ENCODE measurements around the gene TRAP1.
"Not testable (repeated sequence)": the region's sequence is repeated elsewhere in the genome, so short reads cannot be mapped to it uniquely, and the experiment has no call there.

Gene TRAP1

DNA sequence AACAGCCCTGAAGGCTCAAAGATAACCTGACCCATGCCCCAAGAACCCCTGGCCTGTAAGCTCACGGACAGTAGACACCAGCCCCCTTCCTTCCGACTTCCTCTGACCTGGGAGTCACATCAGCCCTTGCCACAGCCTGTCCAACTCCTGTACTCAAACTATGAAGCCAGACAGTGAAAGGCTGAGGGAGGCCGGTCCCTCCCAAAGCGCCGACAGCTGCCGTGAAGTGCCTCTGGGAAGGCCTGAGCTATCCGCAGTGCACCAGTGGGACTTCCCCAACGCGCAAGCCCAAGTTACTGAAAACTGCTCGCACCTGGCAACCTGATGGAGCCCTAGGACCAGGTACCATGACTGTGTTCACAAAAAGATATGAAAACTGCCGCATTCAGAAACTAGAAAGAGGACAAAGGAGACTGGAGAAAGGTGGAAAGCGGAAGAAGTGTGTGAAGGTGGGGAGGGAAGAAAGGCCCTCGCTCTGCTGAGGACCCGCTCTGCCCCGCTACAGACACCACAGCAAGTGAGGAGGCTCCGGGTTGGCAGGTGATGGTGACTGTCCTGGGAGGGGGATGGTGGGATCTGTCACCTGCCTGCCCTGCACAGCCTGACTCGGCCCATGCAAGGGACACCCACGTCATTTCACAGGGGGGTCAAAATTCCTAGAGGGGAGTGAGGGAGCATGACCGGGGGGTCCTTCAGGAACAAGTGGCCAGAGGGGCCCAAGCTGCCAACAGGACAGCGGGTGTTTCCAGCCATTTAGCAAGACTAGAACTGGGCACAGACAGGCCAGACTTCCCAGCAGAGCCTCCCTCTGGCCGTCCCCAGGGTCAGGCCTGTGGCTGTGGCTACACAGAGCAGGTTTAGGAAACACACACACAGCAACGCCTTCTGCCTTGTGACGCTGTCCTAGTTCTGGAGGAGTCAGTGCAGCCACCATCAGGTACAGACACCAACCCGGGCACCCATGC is 13.1 kb upstream of the TRAP1 start:
- Mint-ChIP-seq H3K27ac (peak overlapping the region; percentile 22), H3K4me3 (no peak overlapping the region), H3K9me3 (no peaks in the 10 kb centered on the region), H3K36me3 (ENCODE audit: low read depth) (peaks cover 50% of the 10 kb centered on the region), H3K4me1 (ENCODE audit: low read depth) (no peaks in the 10 kb centered on the region), H3K27me3 (no peaks in the 10 kb centered on the region)

DNA sequence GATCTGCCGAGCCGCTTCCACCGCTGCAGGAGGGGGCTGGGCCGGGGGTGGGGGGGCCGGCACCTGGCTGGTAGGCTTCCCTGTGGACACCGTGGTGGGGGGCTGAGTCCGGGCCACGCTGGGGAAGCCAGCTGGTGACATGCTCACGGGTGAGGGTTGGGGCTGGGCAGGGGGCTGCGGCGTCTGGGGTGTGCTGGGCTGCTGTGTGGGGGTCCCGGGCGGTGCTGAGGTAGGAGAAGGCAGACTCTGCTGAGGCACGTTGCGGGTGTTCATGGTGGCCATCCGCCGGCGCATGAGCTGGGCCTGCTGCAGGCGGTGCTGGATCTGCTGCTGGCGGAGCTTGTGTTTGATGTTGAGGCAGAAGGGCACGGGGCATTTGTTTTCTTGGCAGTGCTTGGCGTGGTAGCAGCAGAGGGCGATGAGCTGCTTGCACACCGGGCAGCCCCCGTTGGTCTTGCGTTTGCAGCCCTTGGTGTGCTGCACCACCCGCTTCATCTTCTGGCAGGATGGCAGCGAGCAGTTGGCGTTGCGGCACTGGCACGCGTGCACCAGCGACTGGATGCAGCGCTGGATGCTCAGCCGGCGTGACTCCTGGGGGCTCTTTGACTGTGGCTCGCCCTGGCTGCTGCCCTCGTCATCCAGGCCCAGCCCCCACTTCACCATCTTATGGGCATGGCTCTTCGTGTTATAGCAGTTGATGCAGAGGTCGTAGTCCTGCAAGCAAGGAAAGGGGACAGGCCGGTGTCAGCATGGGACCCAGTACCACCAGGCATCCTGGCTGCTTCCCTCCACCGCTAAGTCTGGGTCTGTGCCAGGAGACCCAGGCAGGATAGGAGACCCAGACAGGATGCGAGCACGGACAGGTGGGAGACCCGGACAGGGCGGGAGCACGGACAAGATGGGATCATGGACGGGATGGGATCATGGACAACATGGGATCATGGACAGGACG is 12.1 kb upstream of the TRAP1 start:
- peaks cover 42% of the 10 kb centered on the region for H3K36me3 Mint-ChIP-seq (ENCODE audit: low read depth)
- H3K27me3 Mint-ChIP-seq, result no peaks in the 10 kb centered on the region
- no peak overlapping the region for H3K27ac Mint-ChIP-seq
- no peak overlapping the region for H3K4me3 Mint-ChIP-seq
- no peaks in the 10 kb centered on the region for H3K4me1 Mint-ChIP-seq (ENCODE audit: low read depth)
- H3K9me3 Mint-ChIP-seq, result no peaks in the 10 kb centered on the region

DNA sequence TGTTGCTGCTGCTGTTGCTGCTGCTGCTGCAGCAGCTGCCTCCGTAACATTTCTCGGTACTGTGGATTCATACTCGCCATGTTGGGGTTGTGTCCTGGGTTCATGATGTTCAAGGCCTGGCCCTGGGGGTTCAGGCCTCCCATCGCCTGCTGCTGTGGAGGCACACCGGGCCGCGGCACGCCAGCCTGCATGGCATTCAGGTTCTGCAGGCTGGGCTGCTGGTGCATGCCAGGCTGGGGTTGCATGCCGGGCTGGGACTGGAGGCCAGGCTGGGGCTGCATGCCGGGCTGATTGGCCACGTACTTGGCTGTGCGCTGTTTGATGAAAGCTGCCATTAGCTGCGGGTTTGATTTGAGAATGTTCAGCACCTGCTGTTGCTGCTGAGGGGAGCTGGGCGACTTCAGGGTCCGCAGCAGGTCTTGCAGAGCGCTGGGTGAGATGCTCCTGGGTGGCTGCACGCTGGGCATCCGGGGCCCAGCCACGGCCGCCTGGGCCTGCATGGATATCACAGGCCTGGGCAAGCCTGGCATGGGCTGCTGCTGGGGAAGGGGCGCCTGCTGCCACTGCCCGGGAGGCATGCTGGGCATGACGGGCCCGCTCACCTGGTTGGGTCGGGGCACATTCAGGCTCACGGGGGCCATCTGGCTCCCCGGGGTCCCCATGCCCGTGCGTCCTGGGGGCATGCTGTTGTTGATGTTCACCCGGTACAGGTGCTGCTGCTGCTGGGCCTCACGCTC is 11.3 kb upstream of the TRAP1 start:
- H3K9me3 Mint-ChIP-seq, result no peaks in the 10 kb centered on the region
- H3K4me3 Mint-ChIP-seq, result no peak overlapping the region
- no peaks in the 10 kb centered on the region for H3K27me3 Mint-ChIP-seq
- no peaks in the 10 kb centered on the region for H3K4me1 Mint-ChIP-seq (ENCODE audit: low read depth)
- H3K27ac Mint-ChIP-seq, result no peak overlapping the region
- peaks cover 37% of the 10 kb centered on the region for H3K36me3 Mint-ChIP-seq (ENCODE audit: low read depth)

DNA sequence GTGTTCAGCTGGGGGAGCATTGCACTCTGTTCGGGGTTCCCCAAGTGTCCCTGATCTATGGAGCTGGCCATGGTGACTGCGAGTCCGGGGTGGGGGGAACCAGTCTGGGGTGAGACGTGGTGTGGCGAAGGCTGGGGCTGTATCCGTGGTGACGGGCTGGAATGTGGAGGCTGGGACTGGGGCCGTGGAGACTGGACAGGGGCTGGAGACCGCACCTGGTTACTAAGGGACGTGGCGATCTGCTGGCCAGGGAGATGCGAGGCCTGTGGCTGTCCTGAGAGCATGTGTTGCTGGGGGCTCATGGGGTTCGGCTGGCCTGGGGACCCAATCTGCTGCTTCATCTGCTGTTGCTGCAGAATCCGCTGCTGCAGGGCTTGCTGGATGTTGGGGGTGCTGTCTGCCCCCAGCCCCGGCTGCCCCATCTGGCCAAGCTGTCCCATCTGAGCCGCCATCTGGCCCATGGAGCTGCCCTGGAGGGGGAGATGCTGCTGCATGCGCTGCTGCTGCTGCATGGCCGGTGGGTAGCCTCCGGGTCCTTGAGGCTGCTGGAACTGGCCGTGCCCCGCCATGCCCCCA is 10.6 kb upstream of the TRAP1 start:
- Mint-ChIP-seq H3K4me3 (no peak overlapping the region), H3K27me3 (no peaks in the 10 kb centered on the region), H3K4me1 (ENCODE audit: low read depth) (no peaks in the 10 kb centered on the region), H3K9me3 (no peaks in the 10 kb centered on the region), H3K27ac (no peak overlapping the region), H3K36me3 (ENCODE audit: low read depth) (peaks cover 37% of the 10 kb centered on the region)

DNA sequence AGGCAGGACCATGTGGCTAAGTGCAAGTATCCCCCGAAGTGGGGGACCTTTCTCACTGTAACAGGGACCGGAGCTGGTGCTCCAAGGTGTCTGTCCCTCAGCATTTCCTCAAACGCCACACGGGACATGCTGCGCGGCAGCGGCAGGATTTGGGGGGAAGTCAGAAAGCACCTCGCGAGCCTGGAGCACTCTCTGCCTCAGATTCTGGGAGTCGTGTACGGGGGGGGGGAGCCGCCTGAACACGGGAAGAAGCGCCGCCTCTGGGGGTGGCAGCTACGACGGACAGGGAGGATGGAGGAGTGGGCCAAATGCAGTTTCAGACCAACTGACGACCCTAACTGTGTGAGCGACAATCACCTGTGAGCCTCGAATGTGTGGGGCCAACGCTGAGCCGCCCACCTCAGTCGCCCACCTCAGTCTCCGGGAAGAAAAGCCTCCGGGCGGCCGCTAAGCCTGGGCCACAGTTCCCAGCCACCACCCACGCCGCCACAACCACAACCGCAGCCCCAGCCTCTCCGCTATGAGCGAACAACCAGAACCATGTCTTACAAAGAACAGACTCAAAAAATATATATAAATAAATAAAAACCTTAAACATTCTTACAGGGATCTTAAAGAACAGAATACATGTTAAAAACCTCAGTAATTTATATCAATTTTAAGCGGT is 8.8 kb upstream of the TRAP1 start:
- no peak overlapping the region for H3K4me3 Mint-ChIP-seq
- H3K9me3 Mint-ChIP-seq, result no peaks in the 10 kb centered on the region
- no peaks in the 10 kb centered on the region for H3K27me3 Mint-ChIP-seq
- no peaks in the 10 kb centered on the region for H3K4me1 Mint-ChIP-seq (ENCODE audit: low read depth)
- peaks cover 30% of the 10 kb centered on the region for H3K36me3 Mint-ChIP-seq (ENCODE audit: low read depth)
- no peak overlapping the region for H3K27ac Mint-ChIP-seq

DNA sequence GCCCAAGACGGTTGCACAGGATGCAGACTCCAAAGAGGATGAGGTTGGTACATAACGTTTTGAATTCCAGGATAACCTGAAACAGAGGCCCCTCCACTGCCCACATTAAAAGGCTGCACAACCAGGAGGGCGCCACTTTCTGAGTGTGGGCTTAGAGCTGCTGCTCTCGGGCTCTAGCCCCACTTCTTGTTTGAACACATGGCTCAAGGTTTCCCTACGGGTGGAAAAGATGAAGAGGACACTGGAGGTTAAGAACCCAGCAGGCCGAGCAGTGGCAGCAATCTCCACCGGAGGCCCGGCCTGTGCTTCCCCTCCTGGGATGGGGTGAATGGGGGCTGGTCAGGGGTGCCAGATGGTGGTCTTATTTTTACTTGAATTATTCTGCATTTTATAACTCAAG is 8.0 kb upstream of the TRAP1 start:
- no peaks in the 10 kb centered on the region for H3K9me3 Mint-ChIP-seq
- H3K36me3 Mint-ChIP-seq (ENCODE audit: low read depth), result peaks cover 23% of the 10 kb centered on the region
- no peaks in the 10 kb centered on the region for H3K27me3 Mint-ChIP-seq
- no peak overlapping the region for H3K27ac Mint-ChIP-seq
- H3K4me1 Mint-ChIP-seq (ENCODE audit: low read depth), result no peaks in the 10 kb centered on the region
- no peak overlapping the region for H3K4me3 Mint-ChIP-seq

DNA sequence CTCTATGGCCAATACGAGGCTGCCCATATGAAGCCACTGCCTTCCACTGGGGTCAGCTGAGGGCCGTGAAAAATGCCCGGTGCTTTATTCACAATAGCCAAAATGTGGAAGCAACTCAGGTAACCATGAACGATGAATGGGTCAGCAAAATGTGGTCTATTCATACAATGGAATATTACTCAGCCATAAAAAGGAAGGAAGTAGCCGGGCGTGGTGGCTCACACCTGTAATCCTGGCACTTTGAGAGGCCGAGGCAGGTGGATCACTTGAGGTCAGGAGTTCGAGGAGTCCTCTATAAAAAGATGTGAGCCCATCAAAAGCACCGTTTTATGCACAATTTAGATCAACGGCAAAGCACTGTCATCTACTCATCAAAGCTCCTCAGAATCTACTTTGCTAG is 5.2 kb upstream of the TRAP1 start:
- Mint-ChIP-seq H3K27me3 (no peaks in the 10 kb centered on the region), H3K9me3 (no peaks in the 10 kb centered on the region), H3K27ac (no peak overlapping the region)

DNA sequence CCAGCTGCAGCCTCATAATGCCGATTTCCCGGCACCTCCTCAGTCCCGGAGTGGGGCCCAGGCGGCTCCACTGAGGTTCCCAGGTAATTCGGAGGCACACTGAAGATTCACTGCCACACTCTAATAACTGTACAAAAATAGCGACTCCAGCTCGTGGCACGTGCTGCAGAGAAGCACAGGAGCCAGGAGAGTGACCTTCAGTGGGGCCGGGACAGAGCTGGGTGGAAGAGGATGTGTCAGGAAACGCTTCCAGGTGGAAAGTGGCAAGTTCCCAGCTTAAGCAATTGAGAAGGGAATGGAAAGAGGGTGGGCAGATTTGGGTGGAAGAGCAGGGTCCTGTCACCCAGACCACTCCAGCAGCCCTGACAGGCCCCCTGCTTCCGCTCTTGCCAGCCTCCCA is 3.1 kb upstream of the TRAP1 start:
- Mint-ChIP-seq H3K36me3 (ENCODE audit: low read depth) (peaks cover 9% of the 10 kb centered on the region), H3K9me3 (no peaks in the 10 kb centered on the region), H3K27ac (no peak overlapping the region)

More for the DNA sequence above, 5.2 kb upstream of the TRAP1 start:
- H3K36me3 Mint-ChIP-seq (ENCODE audit: low read depth), result peaks cover 6% of the 10 kb centered on the region
- no peak overlapping the region for H3K4me3 Mint-ChIP-seq
- H3K4me1 Mint-ChIP-seq (ENCODE audit: low read depth), result peaks cover 7% of the 10 kb centered on the region

DNA sequence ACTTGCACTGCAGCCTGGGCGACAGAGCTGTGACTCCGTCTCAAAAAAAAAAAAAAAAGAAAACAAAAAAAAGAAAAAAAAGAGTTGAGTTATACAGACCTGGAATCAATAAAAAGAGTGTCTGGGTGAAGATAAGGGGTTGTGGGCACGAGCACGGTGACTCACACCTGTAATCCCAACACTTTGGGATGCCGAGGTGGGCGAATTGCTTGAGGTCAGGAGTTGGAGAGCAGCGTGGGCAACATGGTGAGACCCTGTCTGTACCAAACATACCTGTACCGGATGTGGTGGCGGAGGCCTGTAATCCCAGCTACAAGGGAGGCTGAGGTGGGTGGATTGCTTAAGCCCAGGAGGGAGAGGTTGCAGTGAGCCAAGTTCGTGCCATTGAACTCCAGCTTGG is 1.3 kb upstream of the TRAP1 start:
- Mint-ChIP-seq H3K27ac (no peak overlapping the region), H3K27me3 (no peaks in the 10 kb centered on the region), H3K36me3 (ENCODE audit: low read depth) (peaks cover 27% of the 10 kb centered on the region), H3K4me3 (peak overlapping the region; percentile 51), H3K9me3 (no peaks in the 10 kb centered on the region), H3K4me1 (ENCODE audit: low read depth) (peaks cover 36% of the 10 kb centered on the region)

More for the DNA sequence above, 3.1 kb upstream of the TRAP1 start:
- Mint-ChIP-seq H3K4me1 (ENCODE audit: low read depth) (peaks cover 19% of the 10 kb centered on the region), H3K4me3 (no peak overlapping the region), H3K27me3 (no peaks in the 10 kb centered on the region)

DNA sequence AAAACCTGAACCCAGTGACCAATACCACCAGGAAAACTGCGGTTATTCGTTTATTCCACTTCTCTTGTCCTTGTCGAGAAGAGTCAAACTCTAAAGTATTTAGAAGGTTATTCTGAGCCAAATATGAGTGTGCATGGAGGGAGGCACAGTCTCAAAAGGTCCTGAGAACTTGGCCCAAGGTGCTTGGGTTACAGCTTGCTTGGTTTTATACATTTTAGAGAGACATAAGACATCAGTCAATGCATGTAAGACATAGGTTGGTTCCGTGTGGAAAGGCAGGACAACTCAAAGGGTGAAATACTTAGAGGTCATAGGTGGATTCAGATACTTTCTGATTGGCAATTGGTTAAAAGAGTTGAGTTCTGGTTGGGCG is 681 bp upstream of the TRAP1 start:
- H3K9me3 Mint-ChIP-seq, result no peaks in the 10 kb centered on the region

DNA sequence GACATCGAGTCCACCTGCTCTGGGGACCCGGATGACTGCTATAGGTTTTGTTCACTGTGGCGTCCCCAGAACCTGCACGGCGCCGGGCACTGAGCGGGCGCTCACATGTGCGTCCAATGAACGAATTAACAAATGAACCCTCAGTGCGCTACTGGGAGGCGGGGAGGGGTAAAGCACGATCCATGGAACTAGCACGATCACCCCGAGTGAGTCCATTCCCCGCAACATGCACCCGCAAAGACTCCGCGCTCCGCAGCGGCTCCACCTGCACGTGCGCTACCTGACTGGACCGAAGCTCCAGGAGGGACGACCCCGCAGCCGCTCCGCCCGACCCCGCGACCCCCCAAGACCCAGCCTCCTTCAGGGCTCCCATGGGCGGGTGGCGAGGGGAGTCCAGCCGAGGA is 491 bp downstream of the TRAP1 start:
- H3K27me3 Mint-ChIP-seq, result no peaks in the 10 kb centered on the region
- H3K9me3 Mint-ChIP-seq, result no peaks in the 10 kb centered on the region
- peaks cover 48% of the 10 kb centered on the region for H3K4me1 Mint-ChIP-seq (ENCODE audit: low read depth)
- peak overlapping the region; percentile 91 for H3K4me3 Mint-ChIP-seq
- H3K27ac Mint-ChIP-seq, result peak overlapping the region; percentile 94
- peaks cover 40% of the 10 kb centered on the region for H3K36me3 Mint-ChIP-seq (ENCODE audit: low read depth)

More for the DNA sequence above, 681 bp upstream of the TRAP1 start:
- peak overlapping the region; percentile 84 for H3K4me3 Mint-ChIP-seq
- H3K27me3 Mint-ChIP-seq, result no peaks in the 10 kb centered on the region
- H3K36me3 Mint-ChIP-seq (ENCODE audit: low read depth), result peaks cover 34% of the 10 kb centered on the region
- H3K27ac Mint-ChIP-seq, result peak overlapping the region; percentile 88
- H3K4me1 Mint-ChIP-seq (ENCODE audit: low read depth), result peaks cover 42% of the 10 kb centered on the region

DNA sequence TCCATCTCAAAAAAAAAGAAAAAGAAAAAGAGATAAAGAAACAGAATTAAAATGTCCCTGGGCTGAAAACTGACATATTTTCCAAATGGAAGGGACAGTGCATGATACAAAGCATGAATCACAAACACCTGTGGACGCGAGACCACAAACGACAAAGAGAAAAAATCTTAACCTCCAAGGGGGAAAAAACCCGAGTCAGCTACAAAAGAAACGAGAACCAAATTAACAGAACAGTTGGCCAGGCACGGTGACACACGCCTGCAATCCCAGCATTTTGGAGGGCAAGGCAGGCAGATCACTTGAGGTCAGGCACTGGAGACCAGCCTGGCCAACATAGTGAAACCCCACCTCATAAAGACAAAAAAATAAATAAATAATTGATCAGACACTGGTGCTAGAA is 1.9 kb downstream of the TRAP1 start:
- Mint-ChIP-seq H3K4me1 (ENCODE audit: low read depth) (peaks cover 48% of the 10 kb centered on the region), H3K27ac (peak overlapping the region; percentile 68), H3K9me3 (no peaks in the 10 kb centered on the region), H3K4me3 (peak overlapping the region; percentile 91), H3K27me3 (no peaks in the 10 kb centered on the region), H3K36me3 (ENCODE audit: low read depth) (peaks cover 45% of the 10 kb centered on the region)

DNA sequence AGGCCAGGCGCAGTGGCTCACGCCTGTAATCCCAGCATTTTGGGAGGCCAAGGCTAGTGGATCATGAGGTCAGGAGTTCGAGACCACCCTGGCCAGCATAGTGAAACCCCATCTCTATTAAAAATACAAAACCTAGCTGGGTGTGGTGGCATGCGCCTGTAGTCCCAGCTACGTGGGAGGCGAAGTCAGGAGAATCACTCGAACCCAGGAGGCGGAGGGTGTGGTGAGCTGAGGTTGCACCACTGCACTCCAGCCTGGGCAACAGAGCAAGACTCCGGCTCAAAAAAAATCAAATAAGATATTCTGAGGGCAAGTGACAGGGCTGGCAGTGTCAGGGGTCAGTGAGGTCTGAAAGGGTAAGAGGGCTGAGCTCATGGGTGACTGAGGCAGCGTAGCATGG is 2.9 kb downstream of the TRAP1 start:
- Mint-ChIP-seq H3K36me3 (ENCODE audit: low read depth) (peaks cover 54% of the 10 kb centered on the region), H3K4me1 (ENCODE audit: low read depth) (peaks cover 48% of the 10 kb centered on the region), H3K4me3 (peak overlapping the region; percentile 91)
- not testable (repeated sequence) for H3K9me3 Mint-ChIP-seq, H3K27me3 Mint-ChIP-seq, H3K27ac Mint-ChIP-seq
